Measurements from ENCODE around the gene UXS1. TPM values are rescaled to one million over a fixed set of nuclear protein-coding genes. Genes with fewer than 3 reads are reported as not detected.

Gene UXS1
- total and polyA plus RNA-seq, 2 of the 8 experiments (the other 6 are each of a cell fraction or from before 2014, with no cell fraction given), result 44.5 to 63.4 TPM

GRCh38 chr2:106107509-106108131 is 86.5 kb downstream of the UXS1 start (continued):
- TF ChIP-seq CHD7 (IDR thresholded peaks at IDR 0.05; ENCODE audit: insufficient replicate concordance, low read length), result no peak
- TF ChIP-seq EZH2 (IDR thresholded peaks at IDR 0.05; ENCODE audit: low read depth, low read length, severe bottlenecking), result no peak
- TF ChIP-seq RXRA (IDR thresholded peaks at IDR 0.05; ENCODE audit: insufficient read depth, low read depth, low read length), result no peak
- TF ChIP-seq KDM1A (IDR thresholded peaks at IDR 0.05; ENCODE audit: borderline replicate concordance, low read length), result no peak
- no peak for TF ChIP-seq SUZ12 (IDR thresholded peaks at IDR 0.05; ENCODE audit: low read length)
- no peak for TF ChIP-seq JUND (IDR thresholded peaks at IDR 0.05; ENCODE audit: low read length)
- TF ChIP-seq RFX5 (IDR thresholded peaks at IDR 0.05; ENCODE audit: borderline replicate concordance, low read depth, low read length), result no peak
- TF ChIP-seq NANOG (IDR thresholded peaks at IDR 0.05; ENCODE audit: insufficient read depth, low read depth, low read length, poor library complexity, severe bottlenecking), result no peak
- no peak for TF ChIP-seq RAD21 (IDR thresholded peaks at IDR 0.05 in 1 of 2, conservative IDR thresholded peaks at IDR 0.05 in 1 of 2; ENCODE audit: low read depth in 2 of 2, low read length in 2 of 2)
- TF ChIP-seq SP4 (IDR thresholded peaks at IDR 0.05; ENCODE audit: low read length), result no peak
- TF ChIP-seq TAF1 (IDR thresholded peaks at IDR 0.05; ENCODE audit: low read depth, low read length), result no peak

Data from H1 (cell line).